ENCODE measurements around the gene PRKACA. TPM values are rescaled to one million over a fixed set of nuclear protein-coding genes. Genes with fewer than 3 reads are reported as not detected.

The PRKACA gene
- total RNA-seq, 1 donor from 2014 or later: 88.1 TPM

- Mint-ChIP-seq H3K36me3 (no peaks in the 10 kb centered on the region), H3K9me3 (no peaks in the 10 kb centered on the region), H3K27me3 (peaks cover 42% of the 10 kb centered on the region), H3K4me3 (peak overlapping the region; percentile 54), H3K4me1 (ENCODE audit: unreplicated experiment) (peaks cover 5% of the 10 kb centered on the region), H3K27ac (peak overlapping the region; percentile 37)
- no peak for DNase-seq (ENCODE audit: extremely low spot score, unreplicated experiment)
- TF ChIP-seq CTCF (conservative IDR thresholded peaks at IDR 0.05): no peak
These were observed 59.1 kb downstream of the PRKACA start for GRCh38 chr19:14058182-14059092.

- H3K36me3 Mint-ChIP-seq: no peaks in the 10 kb centered on the region
- peak overlapping the region; percentile 77 for H3K4me3 Mint-ChIP-seq
These were observed 60.7 kb downstream of the PRKACA start for GRCh38 chr19:14056741-14057356.

GRCh38 chr19:14056069-14056666 is 61.4 kb downstream of the PRKACA start:
- H3K27ac Mint-ChIP-seq: no peak overlapping the region
- H3K4me3 Mint-ChIP-seq: no peak overlapping the region
- peaks cover 5% of the 10 kb centered on the region for H3K4me1 Mint-ChIP-seq (ENCODE audit: unreplicated experiment)
- no peaks in the 10 kb centered on the region for H3K36me3 Mint-ChIP-seq
- peaks cover 39% of the 10 kb centered on the region for H3K27me3 Mint-ChIP-seq
- no peaks in the 10 kb centered on the region for H3K9me3 Mint-ChIP-seq
- no peak for DNase-seq (ENCODE audit: extremely low spot score, unreplicated experiment)
- no peak for TF ChIP-seq CTCF (conservative IDR thresholded peaks at IDR 0.05)

More at GRCh38 chr19:14056741-14057356, 60.7 kb downstream of the PRKACA start:
- H3K27ac Mint-ChIP-seq: no peak overlapping the region
- peaks cover 42% of the 10 kb centered on the region for H3K27me3 Mint-ChIP-seq
- TF ChIP-seq CTCF (conservative IDR thresholded peaks at IDR 0.05): no peak
- no peak for DNase-seq (ENCODE audit: extremely low spot score, unreplicated experiment)
- H3K4me1 Mint-ChIP-seq (ENCODE audit: unreplicated experiment): peaks cover 5% of the 10 kb centered on the region
- no peaks in the 10 kb centered on the region for H3K9me3 Mint-ChIP-seq

GRCh38 chr19:14055396-14055795 is 62.2 kb downstream of the PRKACA start:
- no peaks in the 10 kb centered on the region for H3K9me3 Mint-ChIP-seq
- H3K27ac Mint-ChIP-seq: no peak overlapping the region
- H3K27me3 Mint-ChIP-seq: peaks cover 38% of the 10 kb centered on the region
- DNase-seq (ENCODE audit: extremely low spot score, unreplicated experiment): no peak
- H3K4me3 Mint-ChIP-seq: no peak overlapping the region
- no peaks in the 10 kb centered on the region for H3K36me3 Mint-ChIP-seq
- peaks cover 5% of the 10 kb centered on the region for H3K4me1 Mint-ChIP-seq (ENCODE audit: unreplicated experiment)
- TF ChIP-seq CTCF (conservative IDR thresholded peaks at IDR 0.05): no peak

- Mint-ChIP-seq H3K4me1 (ENCODE audit: unreplicated experiment) (peaks cover 2% of the 10 kb centered on the region), H3K36me3 (no peaks in the 10 kb centered on the region), H3K9me3 (no peaks in the 10 kb centered on the region), H3K27ac (no peak overlapping the region), H3K27me3 (peaks cover 31% of the 10 kb centered on the region), H3K4me3 (no peak overlapping the region)
- DNase-seq (ENCODE audit: extremely low spot score, unreplicated experiment): no peak
- no peak for TF ChIP-seq CTCF (conservative IDR thresholded peaks at IDR 0.05)
These were observed 62.8 kb downstream of the PRKACA start for GRCh38 chr19:14054721-14055120.
